ENCODE results near the gene HTR1B. TPM values are rescaled to one million over a fixed set of nuclear protein-coding genes. Genes with fewer than 3 reads are reported as not detected.

HTR1B gene
- polyA plus RNA-seq, 1 donor (not counting 4 experiments of a cell fraction or from before 2014, with no cell fraction given), result 0.24 TPM

GRCh38 chr6:77440206-77440976 lies 22.9 kb downstream of the HTR1B start:
- FAIRE-seq, result no peak
- H3K27ac ChIP-seq (ENCODE audit: control insufficient read depth, insufficient read depth, low read length), result no peak overlapping the region
- no peaks in the 10 kb centered on the region for H3K9me3 ChIP-seq (ENCODE audit: control insufficient read depth, low read depth, low read length)
- H3K36me3 ChIP-seq (ENCODE audit: control insufficient read depth in 2 of 2, extremely low read depth in 1 of 2, insufficient read depth in 2 of 2, low read length in 2 of 2), result no peaks in the 10 kb centered on the region
- H3K27me3 ChIP-seq (ENCODE audit: control insufficient read depth, extremely low read depth, insufficient read depth, low read length), result no peaks in the 10 kb centered on the region
- no peak overlapping the region for H2AFZ ChIP-seq (ENCODE audit: control insufficient read depth, low read length)
- no peak overlapping the region for H3K4me3 ChIP-seq (ENCODE audit: control insufficient read depth in 2 of 3, extremely low read depth in 1 of 3, insufficient read depth in 2 of 3, low read depth in 1 of 3, low read length in 3 of 3)
- no peak for TF ChIP-seq EZH2 (IDR thresholded peaks at IDR 0.05; ENCODE audit: low read length)
- no peak for TF ChIP-seq CTCF (optimal IDR thresholded peaks at IDR 0.05 in 1 of 3, IDR thresholded peaks at IDR 0.05 in 1 of 3, conservative IDR thresholded peaks at IDR 0.05 in 1 of 3; ENCODE audit: extremely low read depth in 1 of 3, insufficient read depth in 2 of 3, low read length in 3 of 3)
- no peak overlapping the region for H3K4me2 ChIP-seq (ENCODE audit: control insufficient read depth, extremely low read depth, insufficient read depth, low read depth, low read length)
- H3K4me1 ChIP-seq (ENCODE audit: control insufficient read depth, extremely low read depth, insufficient read depth, low read length), result no peaks in the 10 kb centered on the region
- no peak for DNase-seq (ENCODE audit: low read depth, low spot score)
- dilution Hi-C loops (cut with MboI; ENCODE audit: extremely low pct_ligation_motif_present, low sequenced_read_pairs), result no loop called here
- H3K9ac ChIP-seq (ENCODE audit: control insufficient read depth, extremely low read depth, insufficient read depth, low read length), result no peak overlapping the region
- H4K20me1 ChIP-seq (ENCODE audit: control insufficient read depth, extremely low read depth, insufficient read depth, low read length), result no peaks in the 10 kb centered on the region
- no peaks in the 10 kb centered on the region for H3K9me1 ChIP-seq (ENCODE audit: control insufficient read depth, extremely low read depth, insufficient read depth, low read length)
- no peaks in the 10 kb centered on the region for H3K79me2 ChIP-seq (ENCODE audit: control insufficient read depth, insufficient read depth, low read length)

- no peak for FAIRE-seq
- TF ChIP-seq CTCF (optimal IDR thresholded peaks at IDR 0.05 in 1 of 3, IDR thresholded peaks at IDR 0.05 in 1 of 3, conservative IDR thresholded peaks at IDR 0.05 in 1 of 3; ENCODE audit: extremely low read depth in 1 of 3, insufficient read depth in 2 of 3, low read length in 3 of 3) (no peak), EZH2 (IDR thresholded peaks at IDR 0.05; ENCODE audit: low read length) (no peak)
- no peaks in the 10 kb centered on the region for H3K4me1 ChIP-seq (ENCODE audit: control insufficient read depth, extremely low read depth, insufficient read depth, low read length)
- dilution Hi-C loops (cut with MboI; ENCODE audit: extremely low pct_ligation_motif_present, low sequenced_read_pairs), result no loop called here
- no peak overlapping the region for H3K4me2 ChIP-seq (ENCODE audit: control insufficient read depth, extremely low read depth, insufficient read depth, low read depth, low read length)
- no peak for DNase-seq (ENCODE audit: low read depth, low spot score)
- H3K9ac ChIP-seq (ENCODE audit: control insufficient read depth, extremely low read depth, insufficient read depth, low read length), result no peak overlapping the region
- H3K79me2 ChIP-seq (ENCODE audit: control insufficient read depth, insufficient read depth, low read length), result no peaks in the 10 kb centered on the region
- H3K9me1 ChIP-seq (ENCODE audit: control insufficient read depth, extremely low read depth, insufficient read depth, low read length), result no peaks in the 10 kb centered on the region
- H4K20me1 ChIP-seq (ENCODE audit: control insufficient read depth, extremely low read depth, insufficient read depth, low read length), result no peaks in the 10 kb centered on the region
- peak overlapping the region; percentile 23 for H2AFZ ChIP-seq (ENCODE audit: control insufficient read depth, low read length)
- H3K36me3 ChIP-seq (ENCODE audit: control insufficient read depth in 2 of 2, extremely low read depth in 1 of 2, insufficient read depth in 2 of 2, low read length in 2 of 2), result no peaks in the 10 kb centered on the region
- H3K4me3 ChIP-seq (ENCODE audit: control insufficient read depth in 2 of 3, extremely low read depth in 1 of 3, insufficient read depth in 2 of 3, low read depth in 1 of 3, low read length in 3 of 3), result no peak overlapping the region
- no peak overlapping the region for H3K27ac ChIP-seq (ENCODE audit: control insufficient read depth, insufficient read depth, low read length)
- H3K27me3 ChIP-seq (ENCODE audit: control insufficient read depth, extremely low read depth, insufficient read depth, low read length), result no peaks in the 10 kb centered on the region
- no peaks in the 10 kb centered on the region for H3K9me3 ChIP-seq (ENCODE audit: control insufficient read depth, low read depth, low read length)
Observed at GRCh38 chr6:77433888-77434287, 29.4 kb downstream of the HTR1B start.
